ENCODE data around the gene FKBP5. TPM values are rescaled to one million over a fixed set of nuclear protein-coding genes. Genes with fewer than 3 reads are reported as not detected.
A peak's percentile ranks its signal among the peaks of the same experiment; 100 is the strongest.
"Not testable (repeated sequence)": the region's sequence is repeated elsewhere in the genome, so short reads cannot be mapped to it uniquely, and the experiment has no call there.

Gene FKBP5
- total RNA-seq: 60.9 and 62.4 TPM in 2 replicates

- Mint-ChIP-seq H3K27ac (peak within 1 kb of the TSS; percentile 95), H3K4me3 (peak within 1 kb of the TSS; percentile 97), H3K9me3 (no peaks in the 10 kb centered on the region), H3K27me3 (ENCODE audit: insufficient read depth) (peaks cover 2% of the 10 kb centered on the region), H3K36me3 (ENCODE audit: low read depth) (peaks cover 4% of the 10 kb centered on the region), H3K4me1 (ENCODE audit: low read depth) (peaks cover 24% of the 10 kb centered on the region)
- intact Hi-C loops (cut with micrococcal nuclease): loop anchor here (1.0 to 10.0 kb wide), 4 partner anchors 22 to 506 kb away; partner anchors contain the start of gene BRPF3
- DNase-seq (ENCODE audit: low spot score): peak; percentile 87
These were observed at the start of gene FKBP5 for GRCh38 chr6:35688605-35689322. Gene FKBP5, minus strand, starts transcription at chr6:35688915. Its CDS starts 46,091 bp downstream, at chr6:35642824.

GRCh38 chr6:35737413-35738211, 48.9 kb upstream of the FKBP5 start:
- peak overlapping the region; percentile 66 for H3K27ac Mint-ChIP-seq
- no peaks in the 10 kb centered on the region for H3K36me3 Mint-ChIP-seq (ENCODE audit: low read depth)
- H3K4me3 Mint-ChIP-seq: no peak overlapping the region
- no peaks in the 10 kb centered on the region for H3K9me3 Mint-ChIP-seq
- no peaks in the 10 kb centered on the region for H3K27me3 Mint-ChIP-seq (ENCODE audit: insufficient read depth)
- intact Hi-C loops (cut with micrococcal nuclease): loop anchor here (1.0 to 5.0 kb wide), 5 partner anchors 135 to 443 kb away; partner anchors contain the start of gene PPARD
- peaks cover 32% of the 10 kb centered on the region for H3K4me1 Mint-ChIP-seq (ENCODE audit: low read depth)
- DNase-seq (ENCODE audit: low spot score): no peak

GRCh38 chr6:35736982-35737412, 48.3 kb upstream of the FKBP5 start, which contains the start of gene ARMC12:
Gene ARMC12, plus strand, starts transcription at chr6:35737032. Its CDS starts 77 bp downstream, at chr6:35737109.
- no peak within 1 kb of the TSS for H3K4me3 Mint-ChIP-seq

GRCh38 chr6:35736253-35736894, 47.7 kb upstream of the FKBP5 start:
- H3K27ac Mint-ChIP-seq: no peak overlapping the region
- no peaks in the 10 kb centered on the region for H3K27me3 Mint-ChIP-seq (ENCODE audit: insufficient read depth)
- peak; percentile 73 for DNase-seq (ENCODE audit: low spot score)
- no peaks in the 10 kb centered on the region for H3K9me3 Mint-ChIP-seq
- no peaks in the 10 kb centered on the region for H3K36me3 Mint-ChIP-seq (ENCODE audit: low read depth)
- intact Hi-C loops (cut with micrococcal nuclease): loop anchor here (1.0 to 5.0 kb wide), 4 partner anchors 50 to 442 kb away; no protein-coding TSS in a partner anchor
- H3K4me3 Mint-ChIP-seq: no peak overlapping the region
- peaks cover 39% of the 10 kb centered on the region for H3K4me1 Mint-ChIP-seq (ENCODE audit: low read depth)

More at GRCh38 chr6:35736982-35737412, 48.3 kb upstream of the FKBP5 start, which contains the start of gene ARMC12:
- no peaks in the 10 kb centered on the region for H3K9me3 Mint-ChIP-seq
- DNase-seq (ENCODE audit: low spot score): no peak
- no peaks in the 10 kb centered on the region for H3K27me3 Mint-ChIP-seq (ENCODE audit: insufficient read depth)
- peaks cover 38% of the 10 kb centered on the region for H3K4me1 Mint-ChIP-seq (ENCODE audit: low read depth)
- peak within 1 kb of the TSS; percentile 66 for H3K27ac Mint-ChIP-seq
- intact Hi-C loops (cut with micrococcal nuclease): loop anchor here (1.0 to 5.0 kb wide), 7 partner anchors 51 to 442 kb away; partner anchors contain the start of gene PPARD
- no peaks in the 10 kb centered on the region for H3K36me3 Mint-ChIP-seq (ENCODE audit: low read depth)

- Mint-ChIP-seq H3K36me3 (ENCODE audit: low read depth) (no peaks in the 10 kb centered on the region), H3K27ac (no peak overlapping the region), H3K4me3 (no peak overlapping the region), H3K9me3 (no peaks in the 10 kb centered on the region), H3K4me1 (ENCODE audit: low read depth) (peaks cover 43% of the 10 kb centered on the region), H3K27me3 (ENCODE audit: insufficient read depth) (no peaks in the 10 kb centered on the region)
- intact Hi-C loops (cut with micrococcal nuclease): loop anchor here (5.0 kb wide), 1 partner anchor 133 kb away; no protein-coding TSS in a partner anchor
- DNase-seq (ENCODE audit: low spot score): no peak
These were observed 46.7 kb upstream of the FKBP5 start for GRCh38 chr6:35735452-35735851.

GRCh38 chr6:35734319-35734718, 45.6 kb upstream of the FKBP5 start:
- H3K9me3 Mint-ChIP-seq; H3K27me3 Mint-ChIP-seq (ENCODE audit: insufficient read depth); H3K4me3 Mint-ChIP-seq; H3K36me3 Mint-ChIP-seq (ENCODE audit: low read depth); H3K27ac Mint-ChIP-seq; DNase-seq (ENCODE audit: low spot score); intact Hi-C loops (cut with micrococcal nuclease): not testable (repeated sequence)
- H3K4me1 Mint-ChIP-seq (ENCODE audit: low read depth): peaks cover 53% of the 10 kb centered on the region

GRCh38 chr6:35733633-35734032, 44.9 kb upstream of the FKBP5 start:
- H3K4me1 Mint-ChIP-seq (ENCODE audit: low read depth): peaks cover 60% of the 10 kb centered on the region
- intact Hi-C loops (cut with micrococcal nuclease): loop anchor here (2.0 kb wide), 2 partner anchors 15 to 65 kb away; no protein-coding TSS in a partner anchor
- no peaks in the 10 kb centered on the region for H3K36me3 Mint-ChIP-seq (ENCODE audit: low read depth)
- DNase-seq (ENCODE audit: low spot score): no peak
- no peak overlapping the region for H3K27ac Mint-ChIP-seq
- H3K4me3 Mint-ChIP-seq: no peak overlapping the region
- H3K9me3 Mint-ChIP-seq: no peaks in the 10 kb centered on the region
- no peaks in the 10 kb centered on the region for H3K27me3 Mint-ChIP-seq (ENCODE audit: insufficient read depth)

- Mint-ChIP-seq H3K4me1 (ENCODE audit: low read depth) (peaks cover 63% of the 10 kb centered on the region), H3K4me3 (peak overlapping the region; percentile 85), H3K27me3 (ENCODE audit: insufficient read depth) (no peaks in the 10 kb centered on the region), H3K27ac (peak overlapping the region; percentile 81), H3K9me3 (no peaks in the 10 kb centered on the region), H3K36me3 (ENCODE audit: low read depth) (no peaks in the 10 kb centered on the region)
- DNase-seq (ENCODE audit: low spot score): peak; percentile 91
- intact Hi-C loops (cut with micrococcal nuclease): loop anchor here (1.0 to 2.0 kb wide), 4 partner anchors 13 to 209 kb away; no protein-coding TSS in a partner anchor
These were observed 43.2 kb upstream of the FKBP5 start for GRCh38 chr6:35731736-35732532.

- Mint-ChIP-seq H3K4me3 (peak overlapping the region; percentile 85), H3K27ac (peak overlapping the region; percentile 81), H3K9me3 (no peaks in the 10 kb centered on the region), H3K27me3 (ENCODE audit: insufficient read depth) (no peaks in the 10 kb centered on the region), H3K36me3 (ENCODE audit: low read depth) (no peaks in the 10 kb centered on the region), H3K4me1 (ENCODE audit: low read depth) (peaks cover 68% of the 10 kb centered on the region)
- DNase-seq (ENCODE audit: low spot score): peak; percentile 92
- intact Hi-C loops (cut with micrococcal nuclease): loop anchor here (1.0 kb wide), 1 partner anchor 42 kb away; no protein-coding TSS in a partner anchor
These were observed 42.7 kb upstream of the FKBP5 start for GRCh38 chr6:35731414-35731735.

- Mint-ChIP-seq H3K27ac (no peak overlapping the region), H3K9me3 (no peaks in the 10 kb centered on the region), H3K27me3 (ENCODE audit: insufficient read depth) (no peaks in the 10 kb centered on the region), H3K36me3 (ENCODE audit: low read depth) (no peaks in the 10 kb centered on the region), H3K4me3 (peak overlapping the region; percentile 85), H3K4me1 (ENCODE audit: low read depth) (peaks cover 68% of the 10 kb centered on the region)
- intact Hi-C loops (cut with micrococcal nuclease): loop anchor here (1.0 kb wide), 1 partner anchor 42 kb away; no protein-coding TSS in a partner anchor
- no peak for DNase-seq (ENCODE audit: low spot score)
These were observed 42.2 kb upstream of the FKBP5 start for GRCh38 chr6:35730745-35731413.

GRCh38 chr6:35729722-35730121, 41.0 kb upstream of the FKBP5 start:
- H3K4me3 Mint-ChIP-seq: peak overlapping the region; percentile 26
- H3K9me3 Mint-ChIP-seq: no peaks in the 10 kb centered on the region
- no peaks in the 10 kb centered on the region for H3K27me3 Mint-ChIP-seq (ENCODE audit: insufficient read depth)
- intact Hi-C loops (cut with micrococcal nuclease): no loop called here
- no peaks in the 10 kb centered on the region for H3K36me3 Mint-ChIP-seq (ENCODE audit: low read depth)
- H3K4me1 Mint-ChIP-seq (ENCODE audit: low read depth): peaks cover 73% of the 10 kb centered on the region
- peak overlapping the region; percentile 77 for H3K27ac Mint-ChIP-seq
- no peak for DNase-seq (ENCODE audit: low spot score)
